Esophagus muscularis mucosa (tissue), 3 donors: Measurements from ENCODE around the gene VTI1A.

Experiments used
- POLR2AphosphoS5 ChIP-seq, 2 donors: sonication (generic); formaldehyde crosslinking; IDR thresholded peaks; one replicate each; pipeline ENCODE4 v1.6.1; 2017; ENCODE audit warnings: antibody characterized with exemption in 2 of 2
- TF ChIP-seq, protein P1 (sequence below), 3 experiments: fragments of 200-600 bp in 2 of 3; fragments of 450-650 bp in 1 of 3; sonication (generic) in 2 of 3; IDR thresholded peaks; one replicate each; pipeline ENCODE4 v1.5.1; 2017 to 2019; ENCODE audit warnings: antibody characterized with exemption in 3 of 3, mild to moderate bottlenecking in 2 of 3, moderate library complexity in 1 of 3

DNA sequence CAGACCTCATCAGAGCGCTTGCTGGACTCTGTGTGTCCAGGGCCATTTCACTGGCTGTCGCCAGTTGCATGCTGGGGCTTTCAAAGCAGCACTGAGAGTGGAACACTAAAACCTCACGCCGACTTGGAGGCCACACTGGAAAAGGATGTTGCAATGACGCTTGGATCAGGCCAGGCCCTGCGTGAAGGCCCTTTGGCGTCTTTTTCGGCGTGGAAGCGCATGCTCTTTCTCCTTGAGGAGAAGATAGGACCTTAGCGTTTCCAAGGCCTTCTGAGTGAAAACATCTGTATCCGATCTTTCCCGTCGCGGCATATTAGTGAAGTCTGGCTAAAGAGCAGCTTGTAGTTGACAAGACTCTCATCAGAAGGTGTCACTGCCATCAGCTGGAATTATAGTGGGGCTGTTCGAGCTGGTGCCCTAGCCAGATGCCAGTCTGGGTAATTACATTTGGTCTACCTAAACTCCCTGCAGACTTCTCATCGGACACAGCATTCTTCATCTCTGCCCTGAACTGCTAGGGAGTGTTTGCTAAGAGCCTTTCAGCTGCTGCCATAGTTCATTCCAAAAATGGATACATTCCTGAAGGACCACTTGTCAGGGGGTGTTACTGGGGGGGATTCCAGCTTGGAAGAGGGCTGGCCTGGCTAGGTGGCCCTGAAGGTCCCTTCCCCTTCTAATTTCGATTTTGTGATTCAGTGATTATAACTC lies 335.3 kb downstream of the VTI1A start:
- TF ChIP-seq, protein P1, sequence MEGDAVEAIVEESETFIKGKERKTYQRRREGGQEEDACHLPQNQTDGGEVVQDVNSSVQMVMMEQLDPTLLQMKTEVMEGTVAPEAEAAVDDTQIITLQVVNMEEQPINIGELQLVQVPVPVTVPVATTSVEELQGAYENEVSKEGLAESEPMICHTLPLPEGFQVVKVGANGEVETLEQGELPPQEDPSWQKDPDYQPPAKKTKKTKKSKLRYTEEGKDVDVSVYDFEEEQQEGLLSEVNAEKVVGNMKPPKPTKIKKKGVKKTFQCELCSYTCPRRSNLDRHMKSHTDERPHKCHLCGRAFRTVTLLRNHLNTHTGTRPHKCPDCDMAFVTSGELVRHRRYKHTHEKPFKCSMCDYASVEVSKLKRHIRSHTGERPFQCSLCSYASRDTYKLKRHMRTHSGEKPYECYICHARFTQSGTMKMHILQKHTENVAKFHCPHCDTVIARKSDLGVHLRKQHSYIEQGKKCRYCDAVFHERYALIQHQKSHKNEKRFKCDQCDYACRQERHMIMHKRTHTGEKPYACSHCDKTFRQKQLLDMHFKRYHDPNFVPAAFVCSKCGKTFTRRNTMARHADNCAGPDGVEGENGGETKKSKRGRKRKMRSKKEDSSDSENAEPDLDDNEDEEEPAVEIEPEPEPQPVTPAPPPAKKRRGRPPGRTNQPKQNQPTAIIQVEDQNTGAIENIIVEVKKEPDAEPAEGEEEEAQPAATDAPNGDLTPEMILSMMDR (IDR thresholded peaks at IDR 0.05) = no peak
- TF ChIP-seq POLR2AphosphoS5 (IDR thresholded peaks at IDR 0.05) = peak; percentile 18 to 66
